Stomach (tissue), 4 donors: Measurements from ENCODE around the gene KANK4.

Source experiments
- CTCF ChIP-seq, 7 experiments: fragments of 450-650 bp in 4 of 7; fragments of 200-600 bp in 3 of 7; sonication (generic) in 3 of 7; IDR thresholded peaks; one replicate each; pipeline ENCODE4 v1.5.1; 2016 to 2019; ENCODE audit warnings: antibody characterized with exemption in 7 of 7, control low read depth in 2 of 7, mild to moderate bottlenecking in 1 of 7
- EP300 ChIP-seq: sonication (generic); formaldehyde crosslinking; IDR thresholded peaks from one replicate; pipeline ENCODE4 v1.6.1; 2017; ENCODE audit warnings: antibody characterized with exemption
- POLR2A ChIP-seq, 4 donors: fragments of 450-650 bp; IDR thresholded peaks; one replicate each; pipeline ENCODE4 v1.6.1; 2016; ENCODE audit warnings: antibody characterized with exemption in 4 of 4, control low read depth in 2 of 4, mild to moderate bottlenecking in 1 of 4, moderate library complexity in 1 of 4
- POLR2AphosphoS5 ChIP-seq, 3 donors: sonication (generic); formaldehyde crosslinking; IDR thresholded peaks; one replicate each; pipeline ENCODE4 v1.6.1; 2016; ENCODE audit warnings: antibody characterized with exemption in 3 of 3

DNA sequence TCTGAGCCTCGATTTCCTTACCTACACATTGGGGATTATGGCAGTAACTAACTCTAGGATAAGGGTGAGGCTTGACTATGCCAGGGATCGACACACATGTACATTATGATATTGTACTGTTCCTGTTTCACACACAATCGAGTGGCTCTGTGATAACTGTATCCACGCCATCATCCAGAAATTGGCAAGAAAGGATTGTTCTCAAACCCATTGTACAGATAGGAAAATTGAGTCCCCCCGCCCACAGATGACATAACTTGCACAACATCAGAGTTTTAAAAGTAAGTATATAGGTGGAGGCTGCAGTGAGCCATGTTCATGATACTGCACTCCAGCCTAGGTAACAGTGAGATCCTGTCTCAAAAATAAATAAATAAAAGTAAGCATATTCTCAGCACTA lies 3.8 kb downstream of the KANK4 start:
- TF ChIP-seq CTCF (IDR thresholded peaks at IDR 0.05) = no peak
- no peak for TF ChIP-seq POLR2A (IDR thresholded peaks at IDR 0.05)
- TF ChIP-seq POLR2AphosphoS5 (IDR thresholded peaks at IDR 0.05) = no peak
- TF ChIP-seq EP300 = no peak
